H9 (cell line): ENCODE measurements around the gene BAX. TPM values are rescaled to one million over a fixed set of nuclear protein-coding genes. Genes with fewer than 3 reads are reported as not detected.

Experiments used
- DNase-seq: peaks from one replicate; pipeline ENCODE4 v3.0.0-alpha.2; 2017
- H2AFZ ChIP-seq: one replicate; pipeline ENCODE4 v1.6.1; 2013; ENCODE audit warnings: mild to moderate bottlenecking, low read length, control low read depth, moderate library complexity
- H2AK5ac ChIP-seq: 2 replicates; pipeline ENCODE4 v1.6.1; 2013; ENCODE audit warnings: low read length, control low read depth, mixed read lengths; ENCODE audit not compliant: insufficient read length
- H2BK120ac ChIP-seq: one replicate; pipeline ENCODE4 v1.6.1; 2013; ENCODE audit warnings: low read depth, mild to moderate bottlenecking, low read length, control low read depth, inconsistent platforms; ENCODE audit not compliant: poor library complexity, severe bottlenecking
- H2BK12ac ChIP-seq: 2 replicates; pipeline ENCODE4 v1.6.1; 2013; ENCODE audit warnings: low read length, control low read depth, mixed read lengths, low read depth; ENCODE audit not compliant: insufficient read length
- H2BK15ac ChIP-seq: 2 replicates; pipeline ENCODE4 v1.6.1; 2013; ENCODE audit warnings: low read depth, low read length, control low read depth
- H2BK20ac ChIP-seq: one replicate; pipeline ENCODE4 v1.6.1; 2013; ENCODE audit warnings: low read depth, mild to moderate bottlenecking, low read length, control low read depth, inconsistent platforms; ENCODE audit not compliant: poor library complexity, severe bottlenecking
- H2BK5ac ChIP-seq: 2 replicates; pipeline ENCODE4 v1.6.1; 2013; ENCODE audit warnings: low read length, control low read depth, mixed read lengths; ENCODE audit not compliant: insufficient read length
- H3K14ac ChIP-seq: 2 replicates; pipeline ENCODE4 v1.6.1; 2013; ENCODE audit warnings: low read length, control low read depth; ENCODE audit not compliant: insufficient read depth
- H3K18ac ChIP-seq: 2 replicates; pipeline ENCODE4 v1.6.1; 2013; ENCODE audit warnings: low read depth, mild to moderate bottlenecking, mixed read lengths, low read length, control low read depth; ENCODE audit not compliant: insufficient read length
- H3K23ac ChIP-seq: 2 replicates; pipeline ENCODE4 v1.6.1; 2013; ENCODE audit warnings: low read length, control low read depth, mixed read lengths, low read depth; ENCODE audit not compliant: insufficient read length
- H3K23me2 ChIP-seq: 2 replicates; pipeline ENCODE4 v1.6.1; 2013; ENCODE audit warnings: low read depth, mild to moderate bottlenecking, mixed read lengths, low read length, control low read depth; ENCODE audit not compliant: insufficient read length, poor library complexity, severe bottlenecking
- H3K27ac ChIP-seq: 2 replicates; pipeline ENCODE4 v1.5.1; 2013; ENCODE audit warnings: low read length, control low read depth, mixed read lengths, low read depth; ENCODE audit not compliant: insufficient read length
- H3K27me3 ChIP-seq: 2 replicates; pipeline ENCODE4 v1.6.1; 2013; ENCODE audit warnings: low read length, control low read depth, inconsistent platforms; ENCODE audit not compliant: insufficient read depth
- H3K4ac ChIP-seq: 2 replicates; pipeline ENCODE4 v1.6.1; 2013; ENCODE audit warnings: low read depth, mild to moderate bottlenecking, control low read depth, inconsistent platforms, low read length, moderate library complexity
- H3K4me1 ChIP-seq: 2 replicates; pipeline ENCODE4 v1.6.1; 2013; ENCODE audit warnings: low read length, control low read depth, inconsistent platforms; ENCODE audit not compliant: insufficient read depth
- H3K4me2 ChIP-seq: 2 replicates; pipeline ENCODE4 v1.6.1; 2013; ENCODE audit warnings: low read length, control low read depth, mixed read lengths; ENCODE audit not compliant: insufficient read length, insufficient read depth
- H3K56ac ChIP-seq: 2 replicates; pipeline ENCODE4 v1.6.1; 2013; ENCODE audit warnings: low read depth, mild to moderate bottlenecking, mixed read lengths, low read length, control low read depth; ENCODE audit not compliant: insufficient read length
- H3K79me1 ChIP-seq: 2 replicates; pipeline ENCODE4 v1.6.1; 2013; ENCODE audit warnings: low read depth, mild to moderate bottlenecking, moderate library complexity, low read length, control low read depth, inconsistent platforms; ENCODE audit not compliant: insufficient read depth, poor library complexity, severe bottlenecking
- H3K79me2 ChIP-seq: 2 replicates; pipeline ENCODE4 v1.6.1; 2013; ENCODE audit warnings: low read length, control low read depth, inconsistent platforms; ENCODE audit not compliant: insufficient read depth
- H3K9ac ChIP-seq: 2 replicates; pipeline ENCODE4 v1.6.1; 2013; ENCODE audit warnings: low read length, control low read depth, mixed read lengths; ENCODE audit not compliant: insufficient read length; ENCODE audit errors: extremely low read depth
- H3K9me3 ChIP-seq: one replicate; pipeline ENCODE4 v1.6.1; 2013; ENCODE audit warnings: low read depth, low read length, inconsistent platforms; ENCODE audit not compliant: control insufficient read depth
- H3T11ph ChIP-seq: one replicate; pipeline ENCODE4 v1.6.1; 2013; ENCODE audit warnings: mild to moderate bottlenecking, low read length, control low read depth, inconsistent platforms
- H4K20me1 ChIP-seq: one replicate; pipeline ENCODE4 v1.6.1; 2013; ENCODE audit not compliant: control insufficient read depth, insufficient read length, insufficient read depth
- H4K5ac ChIP-seq: 2 replicates; pipeline ENCODE4 v1.6.1; 2013; ENCODE audit warnings: low read depth, mild to moderate bottlenecking, mixed read lengths, low read length, control low read depth; ENCODE audit not compliant: insufficient read length
- H4K8ac ChIP-seq: replicated peaks from 2 replicates; pipeline ENCODE4 v1.6.1; 2013; ENCODE audit warnings: low read length, control low read depth, mixed read lengths, low read depth; ENCODE audit not compliant: insufficient read length
- H4K91ac ChIP-seq: 2 replicates; pipeline ENCODE4 v1.6.1; 2013; ENCODE audit warnings: low read depth, mild to moderate bottlenecking, moderate library complexity, mixed read lengths, low read length, control low read depth; ENCODE audit not compliant: insufficient read length
- H3K27ac Mint-ChIP-seq, 3 experiments: 2 replicates in 2 of 3; 3 replicates in 1 of 3; pipeline ENCODE4 v1.8.0; 2020 to 2021; ENCODE audit warnings: mixed read lengths in 3 of 3, mild to moderate bottlenecking in 1 of 3, moderate library complexity in 1 of 3
- H3K27me3 Mint-ChIP-seq: 2 replicates; pipeline ENCODE4 v1.8.0; 2021; ENCODE audit warnings: low read depth, mild to moderate bottlenecking, moderate library complexity, mixed read lengths
- H3K36me3 Mint-ChIP-seq, 3 experiments: 2 replicates in 2 of 3; 3 replicates in 1 of 3; pipeline ENCODE4 v1.8.0; 2020 to 2021; ENCODE audit warnings: low read depth in 3 of 3, mixed read lengths in 3 of 3; ENCODE audit not compliant: insufficient read depth in 1 of 3
- H3K4me1 Mint-ChIP-seq, 2 experiments: 2 replicates each; pipeline ENCODE4 v1.8.0; 2020; ENCODE audit warnings: mixed read lengths in 2 of 2
- H3K4me3 Mint-ChIP-seq, 2 experiments: 2 replicates in 1 of 2; 3 replicates in 1 of 2; pipeline ENCODE4 v1.8.0; 2020 to 2021; ENCODE audit warnings: mild to moderate bottlenecking in 2 of 2, mixed read lengths in 2 of 2, moderate library complexity in 1 of 2
- H3K9me3 Mint-ChIP-seq, 2 experiments: 2 replicates in 1 of 2; 3 replicates in 1 of 2; pipeline ENCODE4 v1.8.0; 2020; ENCODE audit warnings: mild to moderate bottlenecking in 2 of 2, mixed read lengths in 2 of 2, moderate library complexity in 1 of 2
- CTCF ChIP-seq: fragments of 200-600 bp; sonication (generic); conservative IDR thresholded peaks from 3 replicates; pipeline ENCODE4 v1.8.0; 2021; ENCODE audit warnings: antibody characterized with exemption, mild to moderate bottlenecking
- WGBS: extraction: QIAGEN DNeasy Blood & Tissue Kit; methylation state at CpG from one replicate; pipeline ENCODE4 v1.1.7; 2013; ENCODE audit warnings: missing lambda C conversion rate, low lambda C conversion rate, mixed read lengths; ENCODE audit not compliant: insufficient read length; ENCODE audit errors: extremely low coverage; 5-methylcytosine and 5-hydroxymethylcytosine counted together
- total RNA-seq: library from RNA; stranded (reverse); gene quantifications from 2 replicates; pipeline ENCODE4 v1.2.1, GENCODE V29; 2021

Gene BAX
- total RNA-seq, 1 experiment from 2014 or later, result 310 TPM

GRCh38 chr19:48969276-48970138, 14.8 kb downstream of the BAX start:
- H3K4ac ChIP-seq, result no peak overlapping the region
- H4K91ac ChIP-seq, result no peak overlapping the region
- no CpG with 5 or more reads among the region's 45 CpGs for WGBS
- no peak overlapping the region for H3K23ac ChIP-seq
- H3K4me3 Mint-ChIP-seq, result 0 out of 5 replicates have a peak overlapping the region, but pooled peaks of 1 of the 2 experiments have one; percentile 29
- no peaks in the 10 kb centered on the region for H3K4me1 ChIP-seq
- peaks cover 7% of the 10 kb centered on the region for H3K23me2 ChIP-seq
- no peak overlapping the region for H3K56ac ChIP-seq
- H3K79me1 ChIP-seq, result no peaks in the 10 kb centered on the region
- H2BK5ac ChIP-seq, result no peak overlapping the region
- H2BK120ac ChIP-seq, result no peak overlapping the region
- H3K9me3 ChIP-seq, result no peaks in the 10 kb centered on the region
- no peak overlapping the region for H2BK20ac ChIP-seq
- no peak overlapping the region for H3K18ac ChIP-seq
- H3K9ac ChIP-seq, result no peak overlapping the region
- peaks cover 2% of the 10 kb centered on the region; the same call in 1 of the 2 replicates for H3K27me3 Mint-ChIP-seq
- H3K79me2 ChIP-seq, result no peaks in the 10 kb centered on the region
- peaks cover 3% of the 10 kb centered on the region for H4K20me1 ChIP-seq
- H2BK12ac ChIP-seq, result no peak overlapping the region
- peak; percentile 63 for DNase-seq
- no peak overlapping the region for H3T11ph ChIP-seq
- TF ChIP-seq CTCF, result no peak
- peaks cover 0 to 5% of the 10 kb centered on the region in 2 experiments; a peak in 1 of 5 replicates for H3K9me3 Mint-ChIP-seq
- H3K27me3 ChIP-seq, result no peaks in the 10 kb centered on the region
- H4K8ac ChIP-seq, result no peak overlapping the region
- no peak overlapping the region for H3K4me2 ChIP-seq
- H3K27ac Mint-ChIP-seq, result no peak overlapping the region
- H2AK5ac ChIP-seq, result no peak overlapping the region
- no peak overlapping the region for H3K27ac ChIP-seq
- H3K14ac ChIP-seq, result no peak overlapping the region
- no peak overlapping the region for H2BK15ac ChIP-seq
- peaks cover 14 to 33% of the 10 kb centered on the region in 2 experiments for H3K4me1 Mint-ChIP-seq
- no peak overlapping the region for H2AFZ ChIP-seq
- H3K36me3 Mint-ChIP-seq, result peaks cover 37 to 64% (median 62%) of the 10 kb centered on the region in 3 experiments; a peak in 6 of 7 replicates
- no peak overlapping the region for H4K5ac ChIP-seq
